ENCODE data around the gene UBASH3B. TPM values are rescaled to one million over a fixed set of nuclear protein-coding genes. Genes with fewer than 3 reads are reported as not detected.

The UBASH3B gene
- total RNA-seq, 3 donors from 2014 or later: 3.5 to 5.9 (median 3.9) TPM

DNA sequence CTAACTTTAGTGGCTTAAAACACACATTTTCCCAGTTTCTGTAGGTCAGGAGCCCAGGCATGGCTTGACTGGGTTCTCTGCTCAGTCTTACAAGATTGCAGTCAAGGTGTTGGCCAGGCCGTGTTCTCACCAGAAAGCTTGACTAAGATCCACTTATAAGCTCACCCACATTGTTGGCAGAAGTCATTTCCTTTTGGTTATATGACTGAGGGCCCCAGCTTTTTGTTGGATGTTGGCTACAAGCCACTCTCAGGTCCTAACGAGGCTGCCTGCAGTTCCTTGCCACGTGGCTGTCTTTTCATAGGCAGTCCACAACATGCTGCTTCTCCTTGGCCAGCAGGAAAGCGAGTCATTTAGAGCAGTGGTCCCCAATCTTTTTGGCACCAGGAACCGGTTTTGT lies 103.5 kb downstream of the UBASH3B start:
- Histone ChIP-seq H3K36me3 (ENCODE audit: low read depth) (no peaks in the 10 kb centered on the region), H3K4me1 (ENCODE audit: low read depth) (no peaks in the 10 kb centered on the region), H3K9me3 (no peaks in the 10 kb centered on the region), H3K4me3 (no peak overlapping the region)
- intact Hi-C loops (cut with DNase I, micrococcal nuclease): no loop called here
- ATAC-seq (no peak), DNase-seq (no peak)
- no peak for TF ChIP-seq CTCF (IDR thresholded peaks at IDR 0.05)

- Histone ChIP-seq H3K4me3 (no peak overlapping the region), H3K36me3 (ENCODE audit: low read depth) (no peaks in the 10 kb centered on the region), H3K4me1 (ENCODE audit: low read depth) (no peaks in the 10 kb centered on the region), H3K9me3 (no peaks in the 10 kb centered on the region)
- no peak for TF ChIP-seq CTCF (IDR thresholded peaks at IDR 0.05)
- ATAC-seq: no peak
- no peak for DNase-seq
- intact Hi-C loops (cut with DNase I, micrococcal nuclease): no loop called here
Measured at GRCh38 chr11:122763108-122763507, 107.6 kb downstream of the UBASH3B start.

GRCh38 chr11:122764371-122765090 lies 109.0 kb downstream of the UBASH3B start:
- intact Hi-C loops (cut with DNase I, micrococcal nuclease): no loop called here
- Histone ChIP-seq H3K9me3 (no peaks in the 10 kb centered on the region), H3K4me1 (ENCODE audit: low read depth) (no peaks in the 10 kb centered on the region), H3K4me3 (no peak overlapping the region), H3K36me3 (ENCODE audit: low read depth) (no peaks in the 10 kb centered on the region)
- DNase-seq: no peak
- no peak for ATAC-seq
- no peak for TF ChIP-seq CTCF (IDR thresholded peaks at IDR 0.05)

- no peak for TF ChIP-seq CTCF (IDR thresholded peaks at IDR 0.05)
- Histone ChIP-seq H3K36me3 (ENCODE audit: low read depth) (no peaks in the 10 kb centered on the region), H3K9me3 (no peaks in the 10 kb centered on the region), H3K4me1 (ENCODE audit: low read depth) (no peaks in the 10 kb centered on the region), H3K4me3 (no peak overlapping the region)
- intact Hi-C loops (cut with DNase I, micrococcal nuclease): no loop called here
- ATAC-seq (no peak), DNase-seq (no peak)
Measured at GRCh38 chr11:122765487-122766131, 110.1 kb downstream of the UBASH3B start.

- DNase-seq (no peak), ATAC-seq (no peak)
- Histone ChIP-seq H3K4me3 (no peak overlapping the region), H3K36me3 (ENCODE audit: low read depth) (no peaks in the 10 kb centered on the region), H3K4me1 (ENCODE audit: low read depth) (no peaks in the 10 kb centered on the region), H3K9me3 (no peaks in the 10 kb centered on the region)
- intact Hi-C loops (cut with DNase I, micrococcal nuclease): no loop called here
- no peak for TF ChIP-seq CTCF (IDR thresholded peaks at IDR 0.05)
Measured at GRCh38 chr11:122769126-122769780, 113.7 kb downstream of the UBASH3B start.
